Activated gamma-delta T cell treated with Interleukin-2 at 50 U/mL for 16 hours (primary cell): ENCODE results near the gene L3MBTL1.
"Not testable (repeated sequence)": the region's sequence is repeated elsewhere in the genome, so short reads cannot be mapped to it uniquely, and the experiment has no call there.

Experiments used
- DNase-seq: peaks from one replicate; pipeline ENCODE4 v3.0.0-alpha.2; 2020

Gene L3MBTL1

GRCh38 chr20:43507150-43508080 lies at the start of gene L3MBTL1:
Gene L3MBTL1, plus strand, starts transcription at chr20:43507697. Its CDS starts 5,807 bp downstream, at chr20:43513504.
- no peak for DNase-seq

GRCh38 chr20:43458422-43458924 lies 49.0 kb upstream of the L3MBTL1 start:
- DNase-seq, result no peak

- no peak for DNase-seq
Observed at GRCh38 chr20:43459022-43459942, 48.2 kb upstream of the L3MBTL1 start.

- DNase-seq, result no peak
Observed at GRCh38 chr20:43460172-43460829, 47.2 kb upstream of the L3MBTL1 start.

GRCh38 chr20:43460830-43461200 lies 46.7 kb upstream of the L3MBTL1 start:
- no peak for DNase-seq

GRCh38 chr20:43461894-43462659 lies 45.4 kb upstream of the L3MBTL1 start:
- no peak for DNase-seq

- no peak for DNase-seq
Observed at GRCh38 chr20:43462660-43463526, 44.6 kb upstream of the L3MBTL1 start.

- DNase-seq, result no peak
Observed at GRCh38 chr20:43463527-43464218, 43.8 kb upstream of the L3MBTL1 start.

- no peak for DNase-seq
Observed at GRCh38 chr20:43464219-43464790, 43.2 kb upstream of the L3MBTL1 start.

GRCh38 chr20:43465625-43465943 lies 41.9 kb upstream of the L3MBTL1 start:
- DNase-seq, result no peak

- no peak for DNase-seq
Observed at GRCh38 chr20:43467589-43467988, 39.9 kb upstream of the L3MBTL1 start.

GRCh38 chr20:43472671-43473380 lies 34.7 kb upstream of the L3MBTL1 start:
- no peak for DNase-seq

- no peak for DNase-seq
Observed at GRCh38 chr20:43473381-43473704, 34.2 kb upstream of the L3MBTL1 start.

GRCh38 chr20:43477193-43477592 lies 30.3 kb upstream of the L3MBTL1 start:
- no peak for DNase-seq

- DNase-seq, result no peak
Observed at GRCh38 chr20:43477619-43478018, 29.9 kb upstream of the L3MBTL1 start.

- DNase-seq, result no peak
Observed at GRCh38 chr20:43490038-43490437, 17.5 kb upstream of the L3MBTL1 start.

- DNase-seq, result no peak
Observed at GRCh38 chr20:43492101-43492500, 15.4 kb upstream of the L3MBTL1 start.

GRCh38 chr20:43495388-43495787 lies 12.1 kb upstream of the L3MBTL1 start:
- DNase-seq, result no peak

- DNase-seq, result not testable (repeated sequence)
Observed at GRCh38 chr20:43502021-43502420, 5.5 kb upstream of the L3MBTL1 start.

GRCh38 chr20:43506238-43506637 lies 1.3 kb upstream of the L3MBTL1 start:
- no peak for DNase-seq
